Trophoblast cell (in vitro differentiated cells and primary cell): ENCODE measurements around the gene EHD3.

ENCODE experiments used
- DNase-seq, 2 donors: peaks; one replicate each; pipeline ENCODE4 v3.0.0-alpha.2; 2016
- H2AFZ ChIP-seq: 2 replicates; pipeline ENCODE4 v1.6.1; 2013; ENCODE audit warnings: low read length, moderate library complexity, mild to moderate bottlenecking; ENCODE audit not compliant: insufficient read depth, poor library complexity
- H2AK5ac ChIP-seq: 2 replicates; pipeline ENCODE4 v1.6.1; 2013; ENCODE audit warnings: mild to moderate bottlenecking, low read length
- H2BK120ac ChIP-seq: 2 replicates; pipeline ENCODE4 v1.6.1; 2013; ENCODE audit warnings: low read length, mild to moderate bottlenecking, moderate library complexity; ENCODE audit not compliant: insufficient read depth, poor library complexity
- H2BK12ac ChIP-seq: 2 replicates; pipeline ENCODE4 v1.6.1; 2013; ENCODE audit warnings: mild to moderate bottlenecking, low read length, moderate library complexity
- H2BK5ac ChIP-seq: 2 replicates; pipeline ENCODE4 v1.6.1; 2013; ENCODE audit warnings: low read length, low read depth, moderate library complexity, mild to moderate bottlenecking; ENCODE audit not compliant: poor library complexity
- H3K14ac ChIP-seq: 2 replicates; pipeline ENCODE4 v1.6.1; 2013; ENCODE audit warnings: mild to moderate bottlenecking, low read length
- H3K18ac ChIP-seq: 2 replicates; pipeline ENCODE4 v1.6.1; 2013; ENCODE audit warnings: mild to moderate bottlenecking, low read length
- H3K23ac ChIP-seq: 2 replicates; pipeline ENCODE4 v1.6.1; 2013; ENCODE audit warnings: low read length
- H3K27ac ChIP-seq: 2 replicates; pipeline ENCODE4 v1.5.1; 2013; ENCODE audit warnings: low read depth, mild to moderate bottlenecking, inconsistent platforms, low read length, moderate library complexity
- H3K27me3 ChIP-seq: 2 replicates; pipeline ENCODE4 v1.6.1; 2013; ENCODE audit warnings: inconsistent platforms, mild to moderate bottlenecking, low read length, moderate library complexity; ENCODE audit not compliant: insufficient read depth
- H3K36me3 ChIP-seq, 2 experiments: 1 replicate in 1 of 2; 2 replicates in 1 of 2; pipeline ENCODE4 v1.6.1; 2013; ENCODE audit warnings: low read length in 2 of 2, mild to moderate bottlenecking in 2 of 2, moderate library complexity in 1 of 2; ENCODE audit not compliant: insufficient read depth in 2 of 2, control insufficient read depth in 1 of 2
- H3K4ac ChIP-seq: 2 replicates; pipeline ENCODE4 v1.6.1; 2013; ENCODE audit warnings: low read depth, mild to moderate bottlenecking, low read length, moderate library complexity
- H3K4me1 ChIP-seq, 2 experiments: 1 replicate in 1 of 2; 2 replicates in 1 of 2; pipeline ENCODE4 v1.6.1; 2013; ENCODE audit warnings: low read length in 2 of 2, mild to moderate bottlenecking in 2 of 2, moderate library complexity in 1 of 2; ENCODE audit not compliant: insufficient read depth in 2 of 2, control insufficient read depth in 1 of 2
- H3K4me2 ChIP-seq: 2 replicates; pipeline ENCODE4 v1.6.1; 2013; ENCODE audit warnings: inconsistent platforms, mild to moderate bottlenecking, low read length, moderate library complexity
- H3K4me3 ChIP-seq: 2 replicates; pipeline ENCODE4 v1.5.1; 2013; ENCODE audit warnings: mild to moderate bottlenecking, low read depth, low read length, inconsistent platforms
- H3K79me1 ChIP-seq: one replicate; pipeline ENCODE4 v1.6.1; 2013; ENCODE audit warnings: low read length
- H3K79me2 ChIP-seq: 2 replicates; pipeline ENCODE4 v1.6.1; 2013; ENCODE audit warnings: low read length, mild to moderate bottlenecking; ENCODE audit not compliant: control insufficient read depth, insufficient read depth, poor library complexity
- H3K9ac ChIP-seq: 2 replicates; pipeline ENCODE4 v1.6.1; 2013; ENCODE audit warnings: mild to moderate bottlenecking, low read length
- H3K9me3 ChIP-seq: 2 replicates; pipeline ENCODE4 v1.6.1; 2013; ENCODE audit warnings: low read depth, mild to moderate bottlenecking, control low read depth, inconsistent platforms, low read length; ENCODE audit not compliant: insufficient read depth
- H4K12ac ChIP-seq: 2 replicates; pipeline ENCODE4 v1.6.1; 2013; ENCODE audit warnings: low read depth, mild to moderate bottlenecking, low read length, moderate library complexity
- H4K8ac ChIP-seq: 2 replicates; pipeline ENCODE4 v1.6.1; 2013; ENCODE audit warnings: low read depth, mild to moderate bottlenecking, low read length, moderate library complexity
- H4K91ac ChIP-seq: one replicate; pipeline ENCODE4 v1.6.1; 2013; ENCODE audit warnings: low read depth, mild to moderate bottlenecking, low read length, moderate library complexity
- WGBS: extraction: QIAGEN DNeasy Blood & Tissue Kit; methylation state at CpG from one replicate; pipeline ENCODE4 v1.1.7; 2013; ENCODE audit warnings: missing lambda C conversion rate; ENCODE audit not compliant: insufficient read length, insufficient coverage; ENCODE audit errors: extremely low coverage; 5-methylcytosine and 5-hydroxymethylcytosine counted together

The EHD3 gene

GRCh38 chr2:31214444-31214915 lies 19.5 kb upstream of the EHD3 start:
- H3K4me3 ChIP-seq: no peak overlapping the region
- no peak overlapping the region for H3K4ac ChIP-seq
- H3K23ac ChIP-seq: no peak overlapping the region
- no peak overlapping the region for H3K18ac ChIP-seq
- peak overlapping the region; percentile 25 for H4K91ac ChIP-seq
- peaks cover 2% of the 10 kb centered on the region for H3K79me1 ChIP-seq
- H3K27me3 ChIP-seq: no peaks in the 10 kb centered on the region
- H4K8ac ChIP-seq: no peak overlapping the region
- H2BK120ac ChIP-seq: no peak overlapping the region
- H3K9ac ChIP-seq: no peak overlapping the region
- no CpG with 5 or more reads among the region's 8 CpGs for WGBS
- H2AFZ ChIP-seq: no peak overlapping the region
- no peak overlapping the region for H4K12ac ChIP-seq
- no peak overlapping the region for H2BK5ac ChIP-seq
- H3K79me2 ChIP-seq: no peaks in the 10 kb centered on the region
- no peak for DNase-seq
- H3K36me3 ChIP-seq: no peaks in the 10 kb centered on the region
- no peak overlapping the region for H3K4me2 ChIP-seq
- H3K9me3 ChIP-seq: no peaks in the 10 kb centered on the region
- no peak overlapping the region for H3K27ac ChIP-seq
- no peak overlapping the region for H3K14ac ChIP-seq
- H2BK12ac ChIP-seq: no peak overlapping the region
- peaks cover 7 to 23% of the 10 kb centered on the region in 2 experiments for H3K4me1 ChIP-seq
- H2AK5ac ChIP-seq: peak overlapping the region; percentile 43

GRCh38 chr2:31216734-31217133 lies 17.2 kb upstream of the EHD3 start:
- Histone ChIP-seq H3K4me1 (peaks cover 7 to 25% of the 10 kb centered on the region in 2 experiments), H2AK5ac (no peak overlapping the region), H3K27ac (no peak overlapping the region), H3K14ac (no peak overlapping the region), H2BK120ac (no peak overlapping the region), H3K36me3 (no peaks in the 10 kb centered on the region), H2BK12ac (peak overlapping the region; percentile 23), H2AFZ (no peak overlapping the region), H3K79me2 (no peaks in the 10 kb centered on the region), H3K4ac (no peak overlapping the region), H3K9me3 (no peaks in the 10 kb centered on the region), H3K4me2 (no peak overlapping the region), H2BK5ac (no peak overlapping the region), H4K12ac (no peak overlapping the region), H3K4me3 (no peak overlapping the region), H4K8ac (no peak overlapping the region), H3K9ac (no peak overlapping the region), H3K23ac (no peak overlapping the region), H3K27me3 (no peaks in the 10 kb centered on the region), H3K18ac (no peak overlapping the region), H4K91ac (no peak overlapping the region), H3K79me1 (peaks cover 2% of the 10 kb centered on the region)
- no CpG with 5 or more reads among the region's 5 CpGs for WGBS
- DNase-seq: no peak

DNA sequence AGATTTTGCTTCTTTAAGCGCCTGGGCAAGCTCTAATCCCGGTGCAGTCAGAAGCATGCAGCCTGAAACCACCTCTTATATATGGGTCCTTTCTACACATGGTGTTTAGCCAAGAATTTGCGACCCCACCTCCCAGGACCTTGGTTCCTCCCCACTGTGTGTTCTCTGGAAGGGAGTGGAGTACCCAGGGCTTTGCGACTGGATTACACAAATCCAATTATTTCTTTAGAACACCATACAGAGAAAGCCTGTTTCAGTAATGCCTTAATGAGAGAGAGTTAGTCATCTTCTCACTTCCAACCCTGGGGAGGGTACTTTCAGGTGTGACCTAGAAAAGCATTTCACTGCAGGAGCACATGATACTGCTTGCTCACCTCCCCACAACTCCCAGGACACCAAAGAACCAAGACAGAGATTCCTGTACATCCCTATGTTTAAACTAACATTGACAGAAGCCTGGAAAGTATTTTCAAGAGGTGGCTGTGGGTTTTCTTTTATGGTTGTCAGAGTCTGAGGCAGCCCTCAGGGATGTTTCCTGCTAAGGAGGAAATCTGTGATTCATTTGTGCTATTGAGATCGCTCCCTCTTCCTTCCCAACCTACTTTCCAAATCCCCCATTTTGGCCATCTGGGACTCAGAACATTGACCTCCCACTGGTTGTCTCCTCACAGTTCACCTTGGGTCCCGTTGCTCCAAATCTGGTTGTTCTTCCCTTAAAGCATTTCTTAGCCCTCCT lies 16.3 kb upstream of the EHD3 start, which contains the start of gene CAPN14:
TSS of gene CAPN14 (minus strand) at position 51 of the 736 bp plus-strand sequence. CDS start 12,068 bp downstream, outside the sequence.
- no peak within 1 kb of the TSS for H3K23ac ChIP-seq
- H3K9ac ChIP-seq: no peak within 1 kb of the TSS
- H4K8ac ChIP-seq: no peak within 1 kb of the TSS
- no peak within 1 kb of the TSS for H4K12ac ChIP-seq
- no peak within 1 kb of the TSS for H3K4ac ChIP-seq
- H3K4me3 ChIP-seq: no peak within 1 kb of the TSS
- H3K27me3 ChIP-seq: no peaks in the 10 kb centered on the region
- no peaks in the 10 kb centered on the region for H3K79me2 ChIP-seq
- no peak within 1 kb of the TSS for H4K91ac ChIP-seq
- H3K27ac ChIP-seq: no peak within 1 kb of the TSS
- H3K9me3 ChIP-seq: no peaks in the 10 kb centered on the region
- peak within 1 kb of the TSS; percentile 23 for H2BK12ac ChIP-seq
- H2BK5ac ChIP-seq: no peak within 1 kb of the TSS
- no peak within 1 kb of the TSS for H3K14ac ChIP-seq
- DNase-seq: no peak
- H3K4me1 ChIP-seq: peaks cover 7 to 26% of the 10 kb centered on the region in 2 experiments
- H2BK120ac ChIP-seq: no peak within 1 kb of the TSS
- H3K79me1 ChIP-seq: peaks cover 2% of the 10 kb centered on the region
- H3K36me3 ChIP-seq: no peaks in the 10 kb centered on the region
- no peak within 1 kb of the TSS for H2AK5ac ChIP-seq
- no peak within 1 kb of the TSS for H3K4me2 ChIP-seq
- no peak within 1 kb of the TSS for H3K18ac ChIP-seq
- no CpG with 5 or more reads among the region's 6 CpGs for WGBS
- H2AFZ ChIP-seq: no peak within 1 kb of the TSS

DNA sequence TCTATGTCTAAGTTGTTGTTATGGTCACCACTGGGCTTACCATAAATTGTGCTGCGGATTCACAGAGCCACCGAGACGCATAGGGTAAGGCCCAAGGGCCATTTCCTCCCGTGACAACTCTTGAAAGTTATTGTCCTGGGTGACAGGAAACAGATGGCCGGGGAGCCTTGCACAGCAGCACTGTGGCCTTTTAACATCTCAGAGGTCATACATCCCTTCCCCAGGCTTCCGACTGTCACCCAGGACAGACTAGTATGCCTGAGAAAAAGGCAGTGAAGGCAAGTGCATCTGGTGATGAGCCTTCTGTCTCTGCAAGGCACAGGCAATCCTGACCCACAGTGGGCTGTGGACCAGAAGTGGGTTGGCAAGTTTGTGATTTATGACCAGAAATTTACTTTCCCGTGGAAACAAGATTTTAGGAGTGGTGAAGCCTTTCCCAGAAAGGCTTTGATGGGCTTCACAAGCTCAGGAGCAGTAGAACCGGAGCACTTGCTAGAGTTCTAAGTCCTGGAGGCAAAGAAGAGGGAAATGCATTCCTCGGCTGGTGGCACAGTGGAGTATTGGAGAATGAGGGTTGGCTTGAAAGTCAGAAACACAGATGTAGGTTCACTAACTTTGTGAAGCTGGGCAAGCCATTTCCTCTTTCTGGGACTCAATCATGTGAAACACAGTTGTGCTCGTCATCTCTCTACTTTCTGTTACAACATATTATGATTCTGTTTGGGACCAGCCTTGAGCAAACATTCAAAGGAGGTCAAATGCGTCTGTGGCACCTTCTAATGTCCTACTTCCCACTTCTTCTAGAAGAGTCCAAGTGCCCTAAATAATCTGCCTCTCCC lies 14.6 kb upstream of the EHD3 start:
- no CpG with 5 or more reads among the region's 11 CpGs for WGBS

More for the DNA sequence above, 14.6 kb upstream of the EHD3 start:
- Histone ChIP-seq H3K4ac (no peak overlapping the region), H4K91ac (no peak overlapping the region), H3K36me3 (no peaks in the 10 kb centered on the region), H2BK5ac (no peak overlapping the region), H3K27ac (no peak overlapping the region), H3K79me2 (no peaks in the 10 kb centered on the region), H2AFZ (no peak overlapping the region), H4K8ac (no peak overlapping the region), H3K23ac (no peak overlapping the region), H3K14ac (no peak overlapping the region), H3K4me1 (peaks cover 4 to 20% of the 10 kb centered on the region in 2 experiments), H2BK120ac (no peak overlapping the region), H2AK5ac (no peak overlapping the region), H2BK12ac (no peak overlapping the region), H3K79me1 (no peaks in the 10 kb centered on the region), H3K9ac (no peak overlapping the region), H3K9me3 (no peaks in the 10 kb centered on the region), H3K27me3 (no peaks in the 10 kb centered on the region), H4K12ac (no peak overlapping the region), H3K18ac (no peak overlapping the region), H3K4me2 (no peak overlapping the region), H3K4me3 (no peak overlapping the region)
- peak in 1 of 2 donors; percentile 19 for DNase-seq
